GM18517 (cell line): ENCODE results near the gene PLCL2.

Experiments
- ATAC-seq: cut with Tn5 transposase; IDR thresholded peaks from one replicate; pipeline ENCODE4 v1.9.1; 2021; ENCODE audit warnings: mild to moderate bottlenecking, moderate library complexity; ENCODE audit not compliant: unreplicated experiment

The PLCL2 gene

DNA sequence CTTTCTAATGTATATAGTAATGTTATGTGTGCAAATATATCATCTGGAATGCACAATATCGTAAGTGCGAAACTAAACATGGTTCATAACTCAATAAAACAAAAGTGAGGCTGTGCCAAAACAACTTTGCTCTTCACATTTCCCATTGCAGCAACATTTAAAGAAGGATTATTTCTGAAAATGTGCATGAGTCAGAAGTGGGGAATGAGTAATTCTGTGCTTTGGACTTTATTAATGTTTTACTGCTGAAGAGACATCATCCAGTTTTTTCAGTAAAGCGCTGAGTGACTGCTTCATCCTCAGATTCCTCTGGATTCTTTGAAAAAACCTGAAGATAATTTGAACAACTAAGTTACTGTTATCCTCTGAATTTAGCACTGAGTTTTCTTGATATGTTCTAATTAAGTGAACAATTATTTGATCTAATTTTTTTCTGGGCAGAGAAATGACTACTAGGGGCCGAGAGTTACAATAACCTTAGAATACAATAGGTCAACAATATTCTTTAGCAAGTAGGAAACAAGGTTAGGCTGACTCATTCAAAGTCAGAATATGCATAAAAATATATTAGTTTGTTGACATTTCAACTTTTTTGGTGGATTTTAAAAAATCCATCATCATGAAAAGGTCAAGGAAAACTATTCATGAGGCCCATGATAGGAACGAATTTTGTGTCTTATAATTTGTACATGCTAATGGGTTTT is 20.0 kb upstream of the PLCL2 start:
- no peak for ATAC-seq

DNA sequence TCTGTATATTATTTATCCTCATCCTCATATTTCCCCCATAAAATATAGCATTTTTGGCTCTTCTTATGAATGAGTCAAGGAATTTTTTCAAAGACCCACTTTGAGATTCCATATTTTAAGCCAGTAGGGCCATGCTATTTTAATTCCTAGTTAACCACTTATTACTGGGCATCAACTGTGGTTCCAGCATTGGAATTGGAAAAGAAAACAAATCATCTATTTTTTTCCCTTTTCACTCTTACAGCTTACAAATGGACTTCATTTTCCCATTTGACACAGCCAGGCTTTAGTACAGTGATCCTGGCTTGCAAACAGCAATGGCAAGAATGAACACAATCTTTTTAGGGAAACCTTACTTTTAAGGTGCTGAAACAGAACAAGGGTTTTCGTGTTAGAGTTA is 19.4 kb upstream of the PLCL2 start:
- no peak for ATAC-seq

DNA sequence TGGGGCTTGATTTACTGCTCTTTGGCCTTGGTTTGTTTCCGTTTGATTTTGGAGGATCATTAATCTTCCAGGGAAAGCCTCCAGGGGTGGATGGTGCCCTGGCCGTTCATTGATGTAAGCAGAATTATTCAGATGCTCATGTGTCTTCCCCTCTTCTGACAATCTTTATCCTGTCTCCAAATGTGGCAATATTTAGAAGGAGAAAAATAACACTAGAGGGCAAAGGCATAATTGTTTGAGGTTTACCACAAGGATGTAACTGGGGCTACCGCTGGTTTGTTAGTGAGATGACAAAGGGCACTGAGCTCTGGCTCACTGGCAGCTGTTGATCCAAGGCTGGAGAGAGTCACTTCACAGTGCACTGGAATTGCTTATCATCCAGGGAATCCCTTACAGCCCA is 18.2 kb upstream of the PLCL2 start:
- ATAC-seq: no peak

DNA sequence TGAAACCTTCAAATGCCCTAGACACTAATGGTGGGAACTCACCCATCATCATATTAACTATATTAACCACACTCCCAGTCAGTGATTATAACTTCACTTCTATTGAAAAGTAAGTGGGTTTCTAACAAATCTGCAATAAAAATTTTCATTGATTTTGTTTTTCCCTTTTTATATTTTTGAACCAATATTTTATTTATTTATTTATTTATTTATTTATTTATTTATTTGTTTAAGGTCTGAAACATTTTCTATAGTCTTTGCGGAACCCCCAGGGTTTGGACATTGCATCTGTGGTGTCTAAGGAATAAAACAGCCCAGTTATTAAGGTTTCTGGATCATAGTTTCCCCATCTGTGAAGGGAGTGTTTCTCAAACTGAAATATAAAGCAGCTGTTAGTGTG is 16.2 kb upstream of the PLCL2 start:
- ATAC-seq: no peak

DNA sequence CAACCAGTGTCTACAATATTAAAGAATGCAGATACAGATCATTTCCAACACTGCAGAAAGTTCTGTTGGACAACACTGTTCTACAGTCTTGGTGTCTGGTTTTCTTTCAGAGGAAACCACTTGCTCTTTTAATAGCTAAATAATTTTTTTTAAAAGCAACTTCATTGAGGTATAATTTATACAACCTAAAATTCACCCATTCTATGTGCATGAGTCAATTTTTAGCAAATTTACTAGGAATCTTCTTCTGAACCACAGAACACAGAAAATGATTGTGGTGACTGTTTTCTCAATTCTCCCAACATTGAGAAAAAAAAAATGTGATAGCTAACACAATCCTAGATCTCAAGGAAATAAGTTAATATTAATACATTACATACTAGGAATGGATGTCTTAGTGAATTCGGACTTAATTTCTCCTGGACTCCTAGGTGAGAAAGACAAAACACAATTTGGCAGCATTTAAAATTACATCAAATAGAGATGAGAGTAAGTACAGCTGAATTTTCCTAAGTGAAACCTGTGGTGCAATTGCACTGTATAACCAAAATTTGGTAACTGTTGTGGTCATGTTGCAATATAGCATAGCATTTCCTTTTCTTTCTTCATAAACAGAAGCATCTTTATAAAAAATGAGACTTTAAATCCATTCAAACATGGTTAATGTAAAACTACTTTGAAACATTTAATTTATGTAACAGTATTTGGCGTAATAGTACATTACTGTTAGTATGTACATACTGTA is 15.3 kb upstream of the PLCL2 start:
- no peak for ATAC-seq

DNA sequence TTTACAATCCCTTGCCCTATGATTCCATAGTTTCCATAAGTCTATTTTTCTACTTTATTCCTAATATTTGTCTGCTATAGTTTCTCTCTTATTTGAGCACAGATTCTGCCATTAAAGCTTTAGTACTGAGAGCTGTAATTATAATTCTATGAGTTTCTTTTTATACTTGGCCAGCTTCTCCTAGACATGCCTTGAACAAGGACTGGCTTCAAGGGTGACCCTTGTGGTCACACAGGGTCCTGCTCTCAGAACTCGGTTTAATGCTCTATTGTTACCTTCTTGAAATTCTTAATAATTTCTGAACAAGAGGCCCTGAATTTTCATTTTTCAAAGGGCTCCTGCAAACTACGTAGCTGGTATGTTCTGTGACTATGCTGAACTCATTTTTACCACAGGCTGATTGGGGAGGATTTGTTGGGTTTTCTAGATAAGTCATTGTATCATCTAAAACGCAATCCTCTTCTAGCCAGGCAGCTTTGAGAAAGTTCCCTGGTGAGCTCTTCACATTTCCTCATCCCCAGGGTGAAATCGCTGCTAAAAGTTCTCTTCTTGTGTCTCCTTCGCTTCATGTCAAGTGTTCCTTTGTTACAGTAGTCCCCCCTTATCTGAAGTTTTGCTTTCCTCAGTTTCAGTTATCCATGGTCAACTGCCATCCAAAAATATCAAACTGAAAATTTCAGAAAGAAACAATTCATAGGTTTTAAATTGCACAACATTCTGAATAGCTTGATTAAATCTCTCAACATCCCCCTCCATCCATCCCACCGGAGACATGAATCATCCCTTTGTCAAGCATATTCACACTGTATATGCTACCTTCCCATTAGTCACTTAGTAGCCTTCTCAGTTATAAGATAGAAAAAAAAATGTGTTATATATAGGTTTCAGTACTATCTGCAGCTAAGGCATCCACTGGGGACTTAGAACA is 12.6 kb upstream of the PLCL2 start:
- ATAC-seq: no peak

DNA sequence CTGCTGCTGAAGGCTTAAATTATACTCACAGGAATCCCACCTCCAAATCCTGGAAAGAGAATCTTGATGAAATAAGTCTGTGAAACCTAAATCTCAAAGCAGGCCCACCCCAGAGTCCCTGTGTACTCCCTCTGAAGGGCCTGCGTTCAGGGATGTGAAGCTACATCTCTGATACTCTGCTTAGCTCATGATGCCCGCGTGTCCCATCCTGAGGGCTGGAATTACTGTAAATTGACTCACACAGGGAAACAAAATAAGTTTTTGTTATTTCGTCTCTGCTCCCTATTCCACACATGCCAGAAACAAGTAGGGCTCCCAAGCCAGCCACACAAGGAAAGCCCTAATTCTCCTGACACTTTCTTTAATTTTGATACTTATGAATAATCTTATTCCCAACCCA is 10.9 kb upstream of the PLCL2 start:
- ATAC-seq: no peak

DNA sequence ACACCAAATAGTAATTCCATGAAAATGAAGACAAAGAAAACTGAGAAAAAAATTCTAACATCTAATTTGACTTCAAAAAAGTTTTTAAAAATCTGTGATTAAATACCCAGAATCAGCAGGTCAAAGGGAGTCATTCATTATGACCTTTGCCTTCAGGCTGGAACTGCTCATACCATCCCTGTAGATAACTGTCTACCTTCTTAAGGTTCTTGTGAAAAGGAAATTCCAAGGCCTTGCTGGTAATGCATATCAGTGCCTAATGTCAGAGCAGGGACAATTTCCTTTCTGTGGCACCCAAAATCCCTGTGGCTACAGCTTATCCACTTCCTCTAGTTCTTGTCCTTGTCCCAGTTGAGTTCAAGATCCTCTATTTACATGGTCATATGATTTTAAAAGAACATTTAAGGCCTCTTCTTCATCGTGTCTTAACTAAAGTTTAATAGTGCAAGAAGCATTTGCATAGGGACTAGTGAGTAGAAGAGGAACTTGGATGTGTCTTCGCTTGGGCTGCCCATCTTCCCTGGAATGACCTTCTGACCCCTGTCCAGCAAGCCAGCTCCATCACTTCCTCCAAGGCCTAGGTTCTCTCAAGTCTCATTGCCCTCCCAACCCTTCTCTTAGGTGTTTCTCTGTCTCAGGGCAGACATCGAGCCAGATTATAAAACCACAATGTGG is 8.7 kb upstream of the PLCL2 start:
- ATAC-seq: no peak

DNA sequence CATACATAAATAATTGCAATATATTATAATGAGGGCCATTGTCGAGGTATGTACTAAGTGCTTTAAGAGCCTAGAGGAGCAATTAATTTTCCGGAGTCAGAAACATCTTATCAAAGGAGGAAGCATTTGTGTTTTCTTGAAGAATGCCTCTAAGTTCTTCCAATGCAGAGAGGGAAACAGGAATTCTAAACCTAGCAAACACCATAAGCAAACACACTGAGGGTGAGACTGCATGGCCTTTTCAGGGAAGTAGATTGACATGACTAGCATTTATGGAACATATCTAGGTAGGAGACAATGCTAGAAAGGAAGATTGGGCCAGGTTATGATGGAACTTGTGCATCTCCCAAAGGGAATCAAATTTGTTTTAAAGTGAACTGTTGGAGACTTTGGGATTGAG is 7.2 kb upstream of the PLCL2 start:
- no peak for ATAC-seq

DNA sequence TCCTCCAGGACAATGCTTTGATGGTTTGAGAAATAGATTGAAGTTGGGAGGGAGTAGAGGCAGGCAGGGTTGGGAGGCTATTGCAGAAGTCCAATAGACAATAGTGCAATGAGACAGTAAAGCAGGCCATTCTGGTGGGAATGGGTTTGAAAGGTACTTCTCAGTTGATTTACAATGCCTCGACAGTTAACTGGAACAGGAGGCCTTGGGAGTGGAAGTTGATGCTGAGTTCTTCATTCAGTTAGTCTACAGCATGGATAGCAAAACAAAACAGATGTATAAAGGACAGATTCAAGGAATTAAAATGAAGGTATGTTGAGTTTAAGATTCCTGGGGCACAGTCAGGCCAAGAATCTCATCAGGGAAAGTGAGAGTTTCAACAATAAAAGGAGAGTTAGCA is 6.8 kb upstream of the PLCL2 start:
- ATAC-seq: no peak

DNA sequence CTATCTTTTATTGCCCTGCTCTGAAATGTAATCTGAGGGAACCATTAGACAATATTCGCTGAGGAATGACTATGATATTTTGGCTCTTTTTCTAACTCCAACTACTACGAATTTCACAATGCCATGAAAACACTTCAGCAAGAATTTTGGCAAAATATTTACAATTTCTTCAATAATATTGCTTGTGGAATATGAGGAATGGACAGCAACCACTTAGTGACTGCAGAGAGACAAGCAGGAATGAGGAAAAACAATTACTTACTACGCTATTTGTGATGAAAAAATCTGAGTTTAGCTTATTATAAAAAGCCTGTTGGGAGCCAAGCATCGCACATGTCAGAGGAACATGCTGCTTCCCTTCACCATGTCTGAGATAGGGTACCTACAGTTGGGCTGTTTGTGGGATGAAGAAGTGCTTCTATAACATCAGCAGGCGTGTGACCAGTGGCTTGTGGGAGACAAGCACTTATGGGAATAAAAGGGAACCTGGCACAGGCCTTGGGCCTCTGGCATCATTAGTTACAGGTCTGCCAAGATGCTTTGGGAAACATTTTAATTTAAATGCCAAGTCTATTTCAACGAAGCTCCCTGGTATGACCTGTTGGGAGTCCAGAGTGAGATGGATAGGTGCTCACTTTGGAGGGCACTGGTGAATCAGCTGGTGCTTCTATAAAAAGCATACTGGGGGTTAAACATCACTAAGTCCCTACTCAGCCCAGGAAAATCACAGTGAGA is 2.7 kb upstream of the PLCL2 start:
- no peak for ATAC-seq

DNA sequence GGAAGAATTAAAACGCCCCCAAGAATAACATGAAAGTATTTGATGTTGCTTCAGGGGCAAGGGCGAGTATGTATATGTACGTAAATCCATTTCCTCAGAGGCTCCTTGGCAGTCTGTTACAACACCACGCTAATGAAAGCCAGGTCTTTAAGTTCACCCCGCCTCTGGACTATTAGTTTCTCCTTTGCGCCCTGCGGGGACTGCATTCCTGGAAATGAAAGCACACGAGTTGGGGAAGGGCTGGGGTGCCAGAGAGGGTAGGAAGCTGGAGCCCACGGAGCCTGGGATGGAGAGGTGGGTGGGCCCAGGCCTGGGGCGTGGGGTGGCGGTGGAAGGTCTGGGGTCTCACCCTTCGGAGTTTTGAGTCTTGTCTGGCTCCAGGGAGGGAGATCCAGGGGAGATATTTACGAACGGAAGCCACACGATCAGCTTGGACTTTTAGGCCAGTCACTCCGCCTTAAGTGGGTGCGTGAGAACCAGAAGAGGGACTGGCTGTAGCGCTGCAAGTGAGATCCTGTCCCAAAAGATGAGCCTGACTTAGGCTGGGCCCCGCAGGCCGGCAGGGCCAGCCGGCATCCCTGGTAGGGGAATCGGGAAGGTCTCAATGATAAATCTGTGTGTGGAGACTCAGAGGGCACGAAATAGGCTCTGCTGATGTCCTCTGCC is 1.6 kb upstream of the PLCL2 start:
- no peak for ATAC-seq

DNA sequence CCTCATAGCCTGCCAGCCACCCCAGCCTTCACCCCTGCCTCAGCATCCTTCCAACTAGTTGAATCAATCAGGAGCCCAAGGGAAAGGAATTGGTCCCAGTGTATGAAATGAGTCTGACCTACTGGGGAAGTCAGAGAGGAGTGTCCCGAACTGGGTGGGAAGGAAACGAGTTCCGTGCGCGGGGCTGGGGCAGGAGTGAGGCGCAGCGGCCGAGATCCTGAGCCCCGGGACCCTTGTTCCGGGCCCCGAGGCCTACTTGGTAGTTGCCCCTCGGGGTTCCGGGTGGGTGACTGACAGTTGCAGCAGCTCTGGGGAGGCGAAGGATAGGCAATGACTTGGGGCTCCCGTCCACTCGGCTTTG is 1.1 kb upstream of the PLCL2 start:
- ATAC-seq: no peak

DNA sequence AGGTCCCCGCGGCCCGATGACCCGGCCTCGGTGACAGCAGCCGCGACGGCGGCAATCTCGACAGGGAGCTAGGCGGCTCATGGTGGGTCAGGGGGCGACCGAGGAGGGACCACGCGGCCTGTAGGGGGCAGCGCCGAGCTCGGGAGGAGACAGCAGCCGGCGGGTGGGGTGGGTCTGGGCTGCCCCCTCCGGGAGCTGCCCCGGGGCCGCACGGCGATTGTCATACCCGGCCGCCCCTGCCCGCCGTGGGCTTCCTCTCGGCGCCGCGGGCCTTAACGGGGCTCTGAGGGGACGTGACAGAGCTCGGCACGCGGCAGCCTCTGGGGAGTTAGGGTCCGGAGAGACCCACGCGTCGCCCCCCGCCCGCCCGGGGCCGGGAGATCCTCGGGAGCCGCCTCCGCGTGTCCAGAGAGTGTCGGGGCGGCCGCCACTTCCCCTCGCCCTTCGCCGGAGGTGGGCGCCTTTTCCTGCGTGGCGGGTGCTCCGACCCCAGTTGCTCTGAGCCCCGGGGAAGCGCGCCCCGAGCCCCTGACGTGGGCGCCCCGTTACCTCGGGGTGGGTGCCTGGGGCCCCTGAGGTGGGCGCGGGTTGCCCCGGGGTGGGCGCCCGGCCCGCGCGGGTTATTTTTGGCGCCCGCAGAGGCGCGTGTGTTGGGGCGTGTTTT is 539 bp upstream of the PLCL2 start:
- ATAC-seq: peak; percentile 31

DNA sequence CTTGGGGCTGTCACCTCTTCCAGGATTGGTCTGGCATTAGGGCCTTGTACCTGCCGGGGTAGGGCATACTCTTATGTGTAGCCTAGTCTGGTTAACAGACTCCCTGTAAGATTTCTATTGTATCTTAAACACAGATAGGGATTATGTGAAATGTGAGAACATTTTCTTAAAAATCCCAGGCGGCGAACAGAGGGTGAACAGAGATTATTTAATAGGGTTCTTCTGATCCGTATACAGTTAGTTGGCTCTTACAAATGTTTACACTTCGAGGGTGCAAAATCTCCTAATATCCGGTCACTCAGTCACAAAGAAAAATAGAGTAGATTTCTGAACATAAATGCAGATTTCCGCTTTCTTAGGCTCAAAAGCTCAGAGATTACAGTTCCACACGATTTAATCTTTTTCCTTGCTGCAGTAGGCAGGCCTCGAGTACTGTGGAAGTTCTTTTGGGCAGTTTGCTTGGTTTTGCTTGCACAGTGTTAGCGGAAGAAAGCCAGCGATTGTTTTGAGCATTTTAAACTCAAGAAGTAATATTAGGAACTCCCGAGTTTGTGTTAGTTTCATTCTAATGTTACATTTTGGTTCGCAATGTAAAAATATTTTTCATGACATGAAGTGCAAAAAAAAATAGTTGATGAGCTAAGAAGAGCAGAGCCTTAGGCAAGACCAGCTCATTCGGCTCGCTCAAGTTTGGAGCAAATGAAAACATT is 993 bp downstream of the PLCL2 start:
- peak; percentile 24 for ATAC-seq

DNA sequence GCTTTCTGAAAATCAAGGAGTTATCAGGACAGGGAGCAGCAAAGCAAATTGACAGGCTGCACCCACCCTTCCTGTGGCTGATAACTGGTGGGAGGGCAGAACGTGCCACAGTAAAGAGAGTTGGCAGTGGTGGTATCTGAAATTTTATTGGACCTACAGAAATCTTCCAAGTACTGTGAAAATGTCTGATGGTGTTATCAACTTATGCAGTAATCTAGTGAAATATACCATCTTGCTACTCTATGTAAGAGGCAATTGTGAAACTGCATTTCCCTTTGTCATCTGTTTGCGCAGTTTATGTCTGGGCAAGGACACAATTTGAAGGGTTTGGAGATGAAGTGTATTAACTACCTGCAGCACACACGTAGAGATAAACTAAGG is 1.5 kb downstream of the PLCL2 start:
- ATAC-seq: no peak

DNA sequence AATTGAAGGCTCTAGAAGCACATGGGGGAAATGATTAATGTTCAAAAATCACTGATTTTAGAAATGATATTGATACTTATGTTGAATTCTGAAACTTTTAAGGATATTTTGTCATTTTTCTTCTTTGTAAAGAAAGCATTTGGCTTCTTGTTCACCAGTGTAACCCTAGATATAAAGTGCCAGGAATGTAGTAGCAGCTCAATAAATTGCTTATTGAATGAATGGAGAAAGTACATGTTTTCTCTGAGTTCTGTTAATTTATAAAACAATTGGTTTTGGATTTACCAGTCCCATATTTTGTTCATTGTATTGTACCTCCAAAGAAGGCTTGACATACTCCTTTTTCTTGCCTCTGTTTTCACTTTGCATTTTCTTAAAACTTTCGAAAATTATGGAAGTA is 2.4 kb downstream of the PLCL2 start:
- no peak for ATAC-seq

DNA sequence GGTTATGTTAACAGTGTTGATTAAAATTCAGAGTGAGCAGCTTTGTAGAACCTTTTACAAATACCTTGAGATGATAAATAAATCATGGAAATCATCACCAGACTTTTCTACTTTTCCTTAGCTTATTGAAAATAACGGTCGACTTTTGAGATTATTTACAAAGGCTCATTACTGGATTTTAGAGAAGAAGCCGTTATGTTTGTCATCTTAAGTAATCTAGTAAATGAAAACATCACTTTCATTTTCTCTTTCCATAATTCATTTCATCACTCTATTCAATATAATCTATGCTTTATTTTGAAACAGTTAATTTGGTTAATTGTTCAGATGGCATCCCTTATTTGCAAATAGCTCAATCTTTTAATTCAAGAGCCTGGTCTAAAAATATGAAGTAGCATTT is 3.6 kb downstream of the PLCL2 start:
- no peak for ATAC-seq
